Mesothelial cell of epicardium (in vitro differentiated cells): Measurements from ENCODE around the gene OR11H6. TPM values are rescaled to one million over a fixed set of nuclear protein-coding genes. Genes with fewer than 3 reads are reported as not detected.
"Not testable (repeated sequence)": the region's sequence is repeated elsewhere in the genome, so short reads cannot be mapped to it uniquely, and the experiment has no call there.

ENCODE experiments used
- DNase-seq, 2 experiments: peaks; one replicate each; pipeline ENCODE4 v3.0.0; 2021; ENCODE audit warnings: low spot score in 2 of 2; ENCODE audit not compliant: unreplicated experiment in 2 of 2
- H3K27ac Mint-ChIP-seq: 2 replicates; pipeline ENCODE4 v1.8.0; 2021; ENCODE audit warnings: mixed read lengths
- H3K27me3 Mint-ChIP-seq: 2 replicates; pipeline ENCODE4 v1.8.0; 2021; ENCODE audit warnings: low read depth, mixed read lengths
- H3K36me3 Mint-ChIP-seq: 2 replicates; pipeline ENCODE4 v1.8.0; 2021; ENCODE audit warnings: mixed read lengths
- H3K4me1 Mint-ChIP-seq: 2 replicates; pipeline ENCODE4 v1.8.0; 2021; ENCODE audit warnings: mixed read lengths
- H3K4me3 Mint-ChIP-seq: 2 replicates; pipeline ENCODE4 v1.8.0; 2021; ENCODE audit warnings: mild to moderate bottlenecking, moderate library complexity, mixed read lengths
- H3K9me3 Mint-ChIP-seq: 2 replicates; pipeline ENCODE4 v1.8.0; 2021; ENCODE audit warnings: mixed read lengths
- CTCF ChIP-seq: fragments of 200-600 bp; sonication (generic); IDR thresholded peaks from one replicate; pipeline ENCODE4 v1.5.0; 2021; ENCODE audit warnings: antibody characterized with exemption; ENCODE audit not compliant: unreplicated experiment
- total RNA-seq: library from RNA; stranded (reverse); gene quantifications from 3 replicates; pipeline ENCODE4 v1.2.1, GENCODE V29; 2021

The OR11H6 gene
- total RNA-seq = not detected in 3 replicates

GRCh38 chr14:20223410-20223809 is at the start of gene OR11H6:
OR11H6 (plus strand) TSS chr14:20223710; CDS start chr14:20223710, 0 bp downstream.
- no peak for TF ChIP-seq CTCF
- no peak for DNase-seq
- peaks cover 66% of the 10 kb centered on the region for H3K9me3 Mint-ChIP-seq

GRCh38 chr14:20174205-20174604 is 49.3 kb upstream of the OR11H6 start:
- H3K4me3 Mint-ChIP-seq = not testable (repeated sequence)
- H3K9me3 Mint-ChIP-seq = peaks cover 45% of the 10 kb centered on the region

More at GRCh38 chr14:20223410-20223809, at the start of gene OR11H6:
- Mint-ChIP-seq H3K36me3 (no peaks in the 10 kb centered on the region), H3K4me3 (no peak within 1 kb of the TSS), H3K4me1 (no peaks in the 10 kb centered on the region), H3K27ac (no peak within 1 kb of the TSS), H3K27me3 (no peaks in the 10 kb centered on the region)

GRCh38 chr14:20176330-20176729 is 47.2 kb upstream of the OR11H6 start:
- no peak overlapping the region for H3K4me3 Mint-ChIP-seq

More at GRCh38 chr14:20174205-20174604, 49.3 kb upstream of the OR11H6 start:
- not testable (repeated sequence) for H3K27me3 Mint-ChIP-seq, H3K4me1 Mint-ChIP-seq, H3K27ac Mint-ChIP-seq, H3K36me3 Mint-ChIP-seq, DNase-seq

GRCh38 chr14:20177433-20177974 is 46.0 kb upstream of the OR11H6 start:
- Mint-ChIP-seq H3K27me3 (no peaks in the 10 kb centered on the region), H3K4me3 (no peak overlapping the region), H3K4me1 (no peaks in the 10 kb centered on the region), H3K27ac (no peak overlapping the region), H3K36me3 (peaks cover 2% of the 10 kb centered on the region), H3K9me3 (peaks cover 64% of the 10 kb centered on the region)
- TF ChIP-seq CTCF = no peak
- no peak for DNase-seq

More at GRCh38 chr14:20176330-20176729, 47.2 kb upstream of the OR11H6 start:
- H3K9me3 Mint-ChIP-seq = peaks cover 52% of the 10 kb centered on the region
- no peak overlapping the region for H3K27ac Mint-ChIP-seq
- TF ChIP-seq CTCF = no peak
- DNase-seq = no peak
- H3K4me1 Mint-ChIP-seq = no peaks in the 10 kb centered on the region
- H3K27me3 Mint-ChIP-seq = no peaks in the 10 kb centered on the region
- H3K36me3 Mint-ChIP-seq = peaks cover 2% of the 10 kb centered on the region

- H3K36me3 Mint-ChIP-seq = peaks cover 2% of the 10 kb centered on the region
- no peaks in the 10 kb centered on the region for H3K4me1 Mint-ChIP-seq
- H3K27me3 Mint-ChIP-seq = no peaks in the 10 kb centered on the region
Measured at GRCh38 chr14:20179218-20179617, 44.3 kb upstream of the OR11H6 start.

GRCh38 chr14:20179880-20180279 is 43.6 kb upstream of the OR11H6 start:
- H3K4me1 Mint-ChIP-seq = no peaks in the 10 kb centered on the region
- peaks cover 74% of the 10 kb centered on the region for H3K9me3 Mint-ChIP-seq
- no peak overlapping the region for H3K4me3 Mint-ChIP-seq
- H3K27ac Mint-ChIP-seq = no peak overlapping the region
- no peak for TF ChIP-seq CTCF
- H3K27me3 Mint-ChIP-seq = no peaks in the 10 kb centered on the region
- DNase-seq = no peak
- H3K36me3 Mint-ChIP-seq = peaks cover 2% of the 10 kb centered on the region

More at GRCh38 chr14:20179218-20179617, 44.3 kb upstream of the OR11H6 start:
- H3K9me3 Mint-ChIP-seq = peaks cover 72% of the 10 kb centered on the region
- no peak overlapping the region for H3K4me3 Mint-ChIP-seq
- TF ChIP-seq CTCF = no peak
- no peak overlapping the region for H3K27ac Mint-ChIP-seq
- DNase-seq = no peak
